HEK293T (cell line): ENCODE data around the gene CCNY.

ENCODE experiments used
- FOXA1 ChIP-seq: fragments of 450-650 bp; IDR thresholded peaks from 2 replicates; pipeline ENCODE4 v1.6.1; 2016; ENCODE audit warnings: mild to moderate bottlenecking
- HDGF ChIP-seq: fragments of 450-650 bp; IDR thresholded peaks from 2 replicates; pipeline ENCODE4 v1.6.1; 2017; ENCODE audit warnings: antibody characterized with exemption, borderline replicate concordance
- NFRKB ChIP-seq: fragments of 450-650 bp; IDR thresholded peaks from 2 replicates; pipeline ENCODE4 v1.6.1; 2016; ENCODE audit warnings: mild to moderate bottlenecking, moderate library complexity
- SUZ12 ChIP-seq: fragments of 450-650 bp; IDR thresholded peaks from 2 replicates; pipeline ENCODE4 v1.6.1; 2016; ENCODE audit warnings: mild to moderate bottlenecking
- ZNF384 ChIP-seq: fragments of 450-650 bp; IDR thresholded peaks from 2 replicates; pipeline ENCODE4 v1.6.1; 2016

GRCh38 chr10:35613597-35614226 is 277.4 kb downstream of the CCNY start:
- TF ChIP-seq HDGF (no peak), SUZ12 (no peak), ZNF384 (no peak), FOXA1 (no peak), NFRKB (no peak)
